WTC11 (cell line): ENCODE measurements around the gene TAF1L. TPM values are rescaled to one million over a fixed set of nuclear protein-coding genes. Genes with fewer than 3 reads are reported as not detected.

Experiments
- ATAC-seq: fragments of 200-7000 bp; cut with Tn5 transposase; 2 replicates; pipeline ENCODE4 v1.10.0; 2021; ENCODE audit warnings: mild to moderate bottlenecking, moderate library complexity
- CTCF ChIA-PET: fragments of 300-600 bp; sonication (Branson Sonifier 250); formaldehyde crosslinking; loops from one replicate; lab custom pipeline; 2021; ENCODE audit warnings: antibody characterized with exemption; lab: Charles Lee
- POLR2A ChIA-PET: fragments of 350-600 bp; sonication (Branson Sonifier 250); formaldehyde crosslinking; loops from one replicate; lab custom pipeline; 2021; ENCODE audit warnings: antibody characterized with exemption; lab: Charles Lee
- DNase-seq: peaks from one replicate; pipeline ENCODE4 v3.0.0; 2021; ENCODE audit warnings: low spot score
- H3K27ac Mint-ChIP-seq: 2 replicates; pipeline ENCODE4 v1.8.0; 2021; ENCODE audit warnings: mixed read lengths
- H3K27me3 Mint-ChIP-seq: 2 replicates; pipeline ENCODE4 v1.8.0; 2021; ENCODE audit warnings: low read depth, mild to moderate bottlenecking, moderate library complexity, mixed read lengths
- H3K36me3 Mint-ChIP-seq: 2 replicates; pipeline ENCODE4 v1.8.0; 2021; ENCODE audit warnings: mixed read lengths
- H3K4me1 Mint-ChIP-seq: 2 replicates; pipeline ENCODE4 v1.8.0; 2022; ENCODE audit warnings: mixed read lengths
- H3K4me3 Mint-ChIP-seq: 2 replicates; pipeline ENCODE4 v1.8.0; 2021; ENCODE audit warnings: mild to moderate bottlenecking, moderate library complexity, mixed read lengths
- H3K9me3 Mint-ChIP-seq: 2 replicates; pipeline ENCODE4 v1.8.0; 2021; ENCODE audit warnings: mixed read lengths
- ELF4 ChIP-seq: sonication (generic); formaldehyde crosslinking; IDR thresholded peaks from 2 replicates; pipeline ENCODE4 v1.8.1; 2022; ENCODE audit warnings: low read depth, mild to moderate bottlenecking, moderate library complexity, missing genetic modification reagents
- ETV6 ChIP-seq: sonication (generic); formaldehyde crosslinking; IDR thresholded peaks from 2 replicates; pipeline ENCODE4 v1.8.1; 2022; ENCODE audit warnings: mild to moderate bottlenecking, missing genetic modification reagents
- KAT7 ChIP-seq: sonication (generic); formaldehyde crosslinking; IDR thresholded peaks from 2 replicates; pipeline ENCODE4 v1.8.1; 2023; ENCODE audit warnings: missing genetic modification reagents, mild to moderate bottlenecking, borderline replicate concordance
- NR1H2 ChIP-seq: sonication (generic); formaldehyde crosslinking; IDR thresholded peaks from 2 replicates; pipeline ENCODE4 v1.9.0; 2021; ENCODE audit warnings: mild to moderate bottlenecking, moderate library complexity, missing genetic modification reagents
- PRRX2 ChIP-seq: fragments of 250-450 bp; sonication (Bioruptor Pico); IDR thresholded peaks from 2 replicates; pipeline ENCODE4 v1.8.0; 2021; ENCODE audit warnings: mild to moderate bottlenecking
- RELA ChIP-seq: sonication (generic); formaldehyde crosslinking; IDR thresholded peaks from 2 replicates; pipeline ENCODE4 v1.8.1; 2022; ENCODE audit warnings: missing genetic modification reagents, mild to moderate bottlenecking, borderline replicate concordance
- SOX15 ChIP-seq: fragments of 250-450 bp; sonication (Bioruptor Pico); IDR thresholded peaks from 2 replicates; pipeline ENCODE4 v1.9.0; 2021; ENCODE audit warnings: mild to moderate bottlenecking
- STAT6 ChIP-seq: sonication (generic); formaldehyde crosslinking; conservative IDR thresholded peaks from 2 replicates; pipeline ENCODE4 v1.8.1; 2023; ENCODE audit warnings: mild to moderate bottlenecking, low read depth, missing genetic modification reagents, moderate library complexity
- TCF7 ChIP-seq: sonication (generic); formaldehyde crosslinking; IDR thresholded peaks from 2 replicates; pipeline ENCODE4 v1.8.0; 2022; ENCODE audit warnings: mild to moderate bottlenecking, low read depth, missing genetic modification reagents, moderate library complexity
- TP53 ChIP-seq: sonication (generic); formaldehyde crosslinking; IDR thresholded peaks from 2 replicates; pipeline ENCODE4 v1.8.1; 2023; ENCODE audit warnings: mild to moderate bottlenecking, missing genetic modification reagents
- ZNF138 ChIP-seq: sonication (generic); formaldehyde crosslinking; conservative IDR thresholded peaks from 2 replicates; pipeline ENCODE4 v1.8.1; 2022; ENCODE audit warnings: mild to moderate bottlenecking, moderate library complexity, missing genetic modification reagents
- ZNF281 ChIP-seq: sonication (generic); formaldehyde crosslinking; IDR thresholded peaks from 2 replicates; pipeline ENCODE4 v1.8.0; 2023; ENCODE audit warnings: mild to moderate bottlenecking, missing genetic modification reagents
- total RNA-seq: library from RNA; stranded (reverse); gene quantifications from 3 replicates; pipeline ENCODE4 v1.2.3, GENCODE V29; 2021
- TF ChIP-seq, protein P1 (sequence below): fragments of 250-450 bp; sonication (Bioruptor Pico); IDR thresholded peaks from 2 replicates; pipeline ENCODE4 v1.9.0; 2021; ENCODE audit warnings: mild to moderate bottlenecking
- TF ChIP-seq, protein P2 (sequence below): fragments of 250-450 bp; sonication (Bioruptor Pico); IDR thresholded peaks from 2 replicates; pipeline ENCODE4 v1.9.0; 2021; ENCODE audit warnings: moderate library complexity, mild to moderate bottlenecking, inconsistent platforms, borderline replicate concordance
- TF ChIP-seq, protein P3 (sequence below): sonication (generic); formaldehyde crosslinking; IDR thresholded peaks from 2 replicates; pipeline ENCODE4 v1.8.1; 2022; ENCODE audit warnings: low read depth, missing genetic modification reagents, borderline replicate concordance
- TF ChIP-seq, protein P4 (sequence below): sonication (generic); formaldehyde crosslinking; IDR thresholded peaks from 2 replicates; pipeline ENCODE4 v1.8.1; 2023; ENCODE audit warnings: mild to moderate bottlenecking, missing genetic modification reagents, borderline replicate concordance

TAF1L gene
- total RNA-seq, 1 experiment from 2014 or later: 0.09 TPM

DNA sequence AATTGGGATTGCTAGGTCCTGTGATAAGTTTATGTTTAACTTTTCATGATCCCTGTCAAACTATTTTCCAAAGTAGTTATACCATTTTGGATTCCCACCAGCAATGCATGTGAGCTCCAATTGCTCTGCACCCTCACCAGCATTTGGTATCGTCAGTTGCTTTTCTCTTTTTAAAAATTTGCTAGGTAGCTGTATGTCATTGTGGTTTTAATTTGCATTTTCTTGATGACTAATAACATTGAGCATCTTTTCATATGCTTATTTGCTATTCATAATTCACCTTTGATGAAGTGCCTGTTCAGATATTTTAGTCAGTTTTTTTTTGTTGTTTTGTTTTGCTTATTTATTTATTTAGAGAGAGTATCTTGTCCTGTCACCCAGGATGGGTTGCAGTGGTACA is 12.5 kb downstream of the TAF1L start (continued):
- TF ChIP-seq RELA (CRISPR knock-in tag) (no peak), ELF4 (CRISPR knock-in tag) (no peak), TCF7 (CRISPR knock-in tag) (no peak), KAT7 (CRISPR knock-in tag) (no peak)
- TF ChIP-seq, all 79 proteins: peak for 0

GRCh38 chr9:32618261-32618660 is 17.2 kb downstream of the TAF1L start:
- no peak for ATAC-seq
- no peaks in the 10 kb centered on the region for H3K9me3 Mint-ChIP-seq
- no peaks in the 10 kb centered on the region; the same call in 1 of the 2 replicates for H3K27me3 Mint-ChIP-seq

GRCh38 chr9:32606811-32607210 is 28.7 kb downstream of the TAF1L start:
- ChIA-PET CTCF (interaction anchor here (0.8 kb wide), 1 partner anchor 25 kb away, joined by 3 read pairs; no protein-coding TSS in a partner anchor), POLR2A (no interaction called here)
- Mint-ChIP-seq H3K27me3 (peaks cover 2% of the 10 kb centered on the region), H3K4me3 (no peak overlapping the region), H3K27ac (no peak overlapping the region), H3K36me3 (peaks cover 2% of the 10 kb centered on the region; the same call in 1 of the 2 replicates), H3K9me3 (peaks cover 27% of the 10 kb centered on the region), H3K4me1 (no peaks in the 10 kb centered on the region)
- DNase-seq (no peak), ATAC-seq (no peak)
- TF ChIP-seq KAT7 (CRISPR knock-in tag) (no peak), TP53 (no peak), ZNF138 (CRISPR knock-in tag) (no peak), STAT6 (no peak), PRRX2 (CRISPR knock-in tag) (no peak), ZNF281 (CRISPR knock-in tag) (no peak)
- TF ChIP-seq, protein P1, sequence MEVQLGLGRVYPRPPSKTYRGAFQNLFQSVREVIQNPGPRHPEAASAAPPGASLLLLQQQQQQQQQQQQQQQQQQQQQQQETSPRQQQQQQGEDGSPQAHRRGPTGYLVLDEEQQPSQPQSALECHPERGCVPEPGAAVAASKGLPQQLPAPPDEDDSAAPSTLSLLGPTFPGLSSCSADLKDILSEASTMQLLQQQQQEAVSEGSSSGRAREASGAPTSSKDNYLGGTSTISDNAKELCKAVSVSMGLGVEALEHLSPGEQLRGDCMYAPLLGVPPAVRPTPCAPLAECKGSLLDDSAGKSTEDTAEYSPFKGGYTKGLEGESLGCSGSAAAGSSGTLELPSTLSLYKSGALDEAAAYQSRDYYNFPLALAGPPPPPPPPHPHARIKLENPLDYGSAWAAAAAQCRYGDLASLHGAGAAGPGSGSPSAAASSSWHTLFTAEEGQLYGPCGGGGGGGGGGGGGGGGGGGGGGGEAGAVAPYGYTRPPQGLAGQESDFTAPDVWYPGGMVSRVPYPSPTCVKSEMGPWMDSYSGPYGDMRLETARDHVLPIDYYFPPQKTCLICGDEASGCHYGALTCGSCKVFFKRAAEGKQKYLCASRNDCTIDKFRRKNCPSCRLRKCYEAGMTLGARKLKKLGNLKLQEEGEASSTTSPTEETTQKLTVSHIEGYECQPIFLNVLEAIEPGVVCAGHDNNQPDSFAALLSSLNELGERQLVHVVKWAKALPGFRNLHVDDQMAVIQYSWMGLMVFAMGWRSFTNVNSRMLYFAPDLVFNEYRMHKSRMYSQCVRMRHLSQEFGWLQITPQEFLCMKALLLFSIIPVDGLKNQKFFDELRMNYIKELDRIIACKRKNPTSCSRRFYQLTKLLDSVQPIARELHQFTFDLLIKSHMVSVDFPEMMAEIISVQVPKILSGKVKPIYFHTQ (CRISPR knock-in tag): no peak

More at GRCh38 chr9:32618261-32618660, 17.2 kb downstream of the TAF1L start:
- ChIA-PET POLR2A (interaction anchor here (0.6 kb wide), 1 partner anchor 41 kb away, joined by 3 read pairs; no protein-coding TSS in a partner anchor), CTCF (no interaction called here)
- H3K36me3 Mint-ChIP-seq: no peaks in the 10 kb centered on the region
- no peak overlapping the region for H3K4me3 Mint-ChIP-seq
- TF ChIP-seq, protein P2, sequence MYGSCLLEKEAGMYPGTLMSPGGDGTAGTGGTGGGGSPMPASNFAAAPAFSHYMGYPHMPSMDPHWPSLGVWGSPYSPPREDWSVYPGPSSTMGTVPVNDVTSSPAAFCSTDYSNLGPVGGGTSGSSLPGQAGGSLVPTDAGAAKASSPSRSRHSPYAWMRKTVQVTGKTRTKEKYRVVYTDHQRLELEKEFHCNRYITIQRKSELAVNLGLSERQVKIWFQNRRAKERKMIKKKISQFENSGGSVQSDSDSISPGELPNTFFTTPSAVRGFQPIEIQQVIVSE (CRISPR knock-in tag): no peak
- TF ChIP-seq, protein P3, sequence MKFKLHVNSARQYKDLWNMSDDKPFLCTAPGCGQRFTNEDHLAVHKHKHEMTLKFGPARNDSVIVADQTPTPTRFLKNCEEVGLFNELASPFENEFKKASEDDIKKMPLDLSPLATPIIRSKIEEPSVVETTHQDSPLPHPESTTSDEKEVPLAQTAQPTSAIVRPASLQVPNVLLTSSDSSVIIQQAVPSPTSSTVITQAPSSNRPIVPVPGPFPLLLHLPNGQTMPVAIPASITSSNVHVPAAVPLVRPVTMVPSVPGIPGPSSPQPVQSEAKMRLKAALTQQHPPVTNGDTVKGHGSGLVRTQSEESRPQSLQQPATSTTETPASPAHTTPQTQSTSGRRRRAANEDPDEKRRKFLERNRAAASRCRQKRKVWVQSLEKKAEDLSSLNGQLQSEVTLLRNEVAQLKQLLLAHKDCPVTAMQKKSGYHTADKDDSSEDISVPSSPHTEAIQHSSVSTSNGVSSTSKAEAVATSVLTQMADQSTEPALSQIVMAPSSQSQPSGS (CRISPR knock-in tag): no peak
- TF ChIP-seq NR1H2 (CRISPR knock-in tag) (no peak), SOX15 (CRISPR knock-in tag) (no peak), ETV6 (CRISPR knock-in tag) (no peak)
- TF ChIP-seq, protein P4, sequence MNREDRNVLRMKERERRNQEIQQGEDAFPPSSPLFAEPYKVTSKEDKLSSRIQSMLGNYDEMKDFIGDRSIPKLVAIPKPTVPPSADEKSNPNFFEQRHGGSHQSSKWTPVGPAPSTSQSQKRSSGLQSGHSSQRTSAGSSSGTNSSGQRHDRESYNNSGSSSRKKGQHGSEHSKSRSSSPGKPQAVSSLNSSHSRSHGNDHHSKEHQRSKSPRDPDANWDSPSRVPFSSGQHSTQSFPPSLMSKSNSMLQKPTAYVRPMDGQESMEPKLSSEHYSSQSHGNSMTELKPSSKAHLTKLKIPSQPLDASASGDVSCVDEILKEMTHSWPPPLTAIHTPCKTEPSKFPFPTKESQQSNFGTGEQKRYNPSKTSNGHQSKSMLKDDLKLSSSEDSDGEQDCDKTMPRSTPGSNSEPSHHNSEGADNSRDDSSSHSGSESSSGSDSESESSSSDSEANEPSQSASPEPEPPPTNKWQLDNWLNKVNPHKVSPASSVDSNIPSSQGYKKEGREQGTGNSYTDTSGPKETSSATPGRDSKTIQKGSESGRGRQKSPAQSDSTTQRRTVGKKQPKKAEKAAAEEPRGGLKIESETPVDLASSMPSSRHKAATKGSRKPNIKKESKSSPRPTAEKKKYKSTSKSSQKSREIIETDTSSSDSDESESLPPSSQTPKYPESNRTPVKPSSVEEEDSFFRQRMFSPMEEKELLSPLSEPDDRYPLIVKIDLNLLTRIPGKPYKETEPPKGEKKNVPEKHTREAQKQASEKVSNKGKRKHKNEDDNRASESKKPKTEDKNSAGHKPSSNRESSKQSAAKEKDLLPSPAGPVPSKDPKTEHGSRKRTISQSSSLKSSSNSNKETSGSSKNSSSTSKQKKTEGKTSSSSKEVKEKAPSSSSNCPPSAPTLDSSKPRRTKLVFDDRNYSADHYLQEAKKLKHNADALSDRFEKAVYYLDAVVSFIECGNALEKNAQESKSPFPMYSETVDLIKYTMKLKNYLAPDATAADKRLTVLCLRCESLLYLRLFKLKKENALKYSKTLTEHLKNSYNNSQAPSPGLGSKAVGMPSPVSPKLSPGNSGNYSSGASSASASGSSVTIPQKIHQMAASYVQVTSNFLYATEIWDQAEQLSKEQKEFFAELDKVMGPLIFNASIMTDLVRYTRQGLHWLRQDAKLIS (CRISPR knock-in tag): no peak
- H3K27ac Mint-ChIP-seq: no peak overlapping the region
- DNase-seq: no peak
- no peaks in the 10 kb centered on the region for H3K4me1 Mint-ChIP-seq
